T-helper 2 cell treated with Interferon-gamma antibody and Interleukin-4, amounts not matched to agents 5 μg/mL and 100 μg/mL, for 36 hours (primary cell): Measurements from ENCODE around the gene PRDM16.

Experiments used
- DNase-seq: peaks from one replicate; pipeline ENCODE4 v3.0.0; 2021; ENCODE audit warnings: low spot score
- H3K27ac Mint-ChIP-seq: one replicate; pipeline ENCODE4 v1.8.0; 2021; ENCODE audit warnings: mild to moderate bottlenecking, mixed read lengths
- H3K27me3 Mint-ChIP-seq: one replicate; pipeline ENCODE4 v1.8.0; 2021; ENCODE audit warnings: low read depth, mixed read lengths
- H3K36me3 Mint-ChIP-seq: one replicate; pipeline ENCODE4 v1.8.0; 2021; ENCODE audit warnings: low read depth, mixed read lengths
- H3K4me1 Mint-ChIP-seq: one replicate; pipeline ENCODE4 v1.8.0; 2021; ENCODE audit warnings: low read depth, mixed read lengths
- H3K4me3 Mint-ChIP-seq: one replicate; pipeline ENCODE4 v1.8.0; 2022; ENCODE audit warnings: mild to moderate bottlenecking, moderate library complexity, mixed read lengths
- H3K9me3 Mint-ChIP-seq: one replicate; pipeline ENCODE4 v1.8.0; 2021; ENCODE audit warnings: mixed read lengths

Gene PRDM16

DNA sequence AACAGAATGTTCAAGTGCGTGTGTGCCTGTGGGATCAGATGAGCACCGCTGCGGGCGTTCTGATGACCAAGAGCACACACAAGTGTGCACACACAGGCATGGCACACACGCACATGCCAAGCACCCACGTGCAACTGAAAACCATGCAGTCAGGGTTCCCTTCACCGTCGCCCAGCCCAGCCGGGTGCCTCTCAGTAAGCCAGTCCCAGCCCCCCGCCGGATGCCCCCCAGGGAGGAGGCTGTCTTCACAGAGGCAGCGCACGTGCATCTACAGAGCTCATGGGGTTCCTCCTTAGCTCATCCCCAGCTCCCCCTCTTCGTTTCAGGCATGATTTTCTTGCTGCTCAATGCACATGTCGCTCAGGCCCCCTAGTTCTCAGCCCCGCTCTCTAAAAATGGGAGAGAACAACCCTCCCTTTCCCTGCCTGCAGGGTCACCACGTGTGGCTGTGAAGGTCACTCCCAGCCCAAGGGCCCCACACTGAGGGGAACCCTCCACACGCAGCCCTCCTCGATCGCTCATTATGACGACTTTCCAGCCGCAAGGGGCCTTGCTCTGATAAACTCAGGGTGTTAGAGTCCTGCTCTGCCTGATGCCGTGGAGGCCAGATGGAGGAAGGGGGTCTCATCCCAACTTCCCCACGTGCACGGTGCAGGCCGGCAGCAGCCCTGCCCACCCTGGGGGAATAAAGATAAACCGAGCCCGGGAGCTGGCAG, 355.1 kb downstream of the PRDM16 start:
- no peaks in the 10 kb centered on the region for H3K27me3 Mint-ChIP-seq
- no peak for DNase-seq
- no peaks in the 10 kb centered on the region for H3K36me3 Mint-ChIP-seq
- H3K27ac Mint-ChIP-seq, result no peak overlapping the region
- H3K4me3 Mint-ChIP-seq, result no peak overlapping the region
- no peaks in the 10 kb centered on the region for H3K4me1 Mint-ChIP-seq
- H3K9me3 Mint-ChIP-seq, result no peaks in the 10 kb centered on the region

DNA sequence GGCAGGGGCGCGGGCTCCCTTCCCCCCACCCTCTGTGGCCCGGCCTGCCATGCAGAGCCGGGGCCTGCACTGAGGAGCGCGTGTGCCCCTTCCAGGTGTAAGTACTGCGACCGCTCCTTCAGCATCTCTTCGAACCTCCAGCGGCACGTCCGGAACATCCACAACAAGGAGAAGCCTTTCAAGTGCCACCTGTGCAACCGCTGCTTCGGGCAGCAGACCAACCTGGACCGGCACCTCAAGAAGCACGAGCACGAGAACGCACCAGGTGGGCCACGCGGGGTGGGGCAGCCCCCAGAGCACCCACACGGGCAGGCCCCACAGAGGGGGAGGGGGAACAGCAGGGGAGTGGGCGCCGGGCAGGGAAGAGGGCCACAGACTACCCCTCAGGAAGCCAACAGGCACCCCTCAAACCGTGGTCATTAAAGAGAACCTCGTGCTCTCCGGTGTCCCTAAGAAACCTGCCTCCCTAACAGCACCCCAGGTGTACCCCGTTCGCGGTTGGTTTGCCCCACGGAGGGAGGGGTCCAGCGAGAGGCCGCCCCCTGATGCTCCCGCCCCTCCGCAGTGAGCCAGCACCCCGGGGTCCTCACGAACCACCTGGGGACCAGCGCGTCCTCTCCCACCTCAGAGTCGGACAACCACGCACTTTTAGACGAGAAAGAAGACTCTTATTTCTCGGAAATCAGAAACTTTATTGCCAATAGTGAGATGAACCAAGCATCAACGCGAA, 356.6 kb downstream of the PRDM16 start:
- H3K27me3 Mint-ChIP-seq, result no peaks in the 10 kb centered on the region
- no peaks in the 10 kb centered on the region for H3K9me3 Mint-ChIP-seq
- H3K36me3 Mint-ChIP-seq, result no peaks in the 10 kb centered on the region
- no peak overlapping the region for H3K4me3 Mint-ChIP-seq
- no peaks in the 10 kb centered on the region for H3K4me1 Mint-ChIP-seq
- no peak overlapping the region for H3K27ac Mint-ChIP-seq
- DNase-seq, result no peak

DNA sequence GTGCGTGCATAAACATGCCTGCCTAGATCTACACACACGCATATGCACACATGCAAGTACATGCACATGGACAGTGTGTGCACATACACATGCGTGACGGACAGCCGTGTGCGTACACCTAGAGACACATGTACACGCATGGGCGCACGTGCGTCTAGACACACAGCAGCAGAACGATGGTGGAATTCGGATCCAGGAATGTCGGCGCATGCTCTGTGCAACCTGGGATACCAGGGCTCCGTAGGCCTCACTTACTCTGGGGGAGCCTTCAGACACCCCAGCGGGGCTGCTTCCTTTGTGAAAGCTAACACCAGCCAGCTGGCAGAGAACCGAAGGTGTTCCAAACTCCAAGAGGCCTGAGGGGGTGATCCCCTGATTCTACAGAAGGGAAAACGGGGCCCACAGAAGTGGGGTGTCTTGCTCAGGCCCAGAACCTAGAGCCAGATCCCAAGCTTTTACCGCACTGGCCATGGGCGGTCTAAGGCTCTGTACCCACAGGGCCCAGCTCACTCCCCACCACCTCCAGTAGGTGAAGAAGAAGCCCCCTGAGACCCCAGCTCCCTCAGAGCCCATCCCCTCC, 358.0 kb downstream of the PRDM16 start:
- no peaks in the 10 kb centered on the region for H3K27me3 Mint-ChIP-seq
- DNase-seq, result no peak
- no peaks in the 10 kb centered on the region for H3K4me1 Mint-ChIP-seq
- no peaks in the 10 kb centered on the region for H3K36me3 Mint-ChIP-seq
- H3K27ac Mint-ChIP-seq, result no peak overlapping the region
- no peaks in the 10 kb centered on the region for H3K9me3 Mint-ChIP-seq
- H3K4me3 Mint-ChIP-seq, result no peak overlapping the region

DNA sequence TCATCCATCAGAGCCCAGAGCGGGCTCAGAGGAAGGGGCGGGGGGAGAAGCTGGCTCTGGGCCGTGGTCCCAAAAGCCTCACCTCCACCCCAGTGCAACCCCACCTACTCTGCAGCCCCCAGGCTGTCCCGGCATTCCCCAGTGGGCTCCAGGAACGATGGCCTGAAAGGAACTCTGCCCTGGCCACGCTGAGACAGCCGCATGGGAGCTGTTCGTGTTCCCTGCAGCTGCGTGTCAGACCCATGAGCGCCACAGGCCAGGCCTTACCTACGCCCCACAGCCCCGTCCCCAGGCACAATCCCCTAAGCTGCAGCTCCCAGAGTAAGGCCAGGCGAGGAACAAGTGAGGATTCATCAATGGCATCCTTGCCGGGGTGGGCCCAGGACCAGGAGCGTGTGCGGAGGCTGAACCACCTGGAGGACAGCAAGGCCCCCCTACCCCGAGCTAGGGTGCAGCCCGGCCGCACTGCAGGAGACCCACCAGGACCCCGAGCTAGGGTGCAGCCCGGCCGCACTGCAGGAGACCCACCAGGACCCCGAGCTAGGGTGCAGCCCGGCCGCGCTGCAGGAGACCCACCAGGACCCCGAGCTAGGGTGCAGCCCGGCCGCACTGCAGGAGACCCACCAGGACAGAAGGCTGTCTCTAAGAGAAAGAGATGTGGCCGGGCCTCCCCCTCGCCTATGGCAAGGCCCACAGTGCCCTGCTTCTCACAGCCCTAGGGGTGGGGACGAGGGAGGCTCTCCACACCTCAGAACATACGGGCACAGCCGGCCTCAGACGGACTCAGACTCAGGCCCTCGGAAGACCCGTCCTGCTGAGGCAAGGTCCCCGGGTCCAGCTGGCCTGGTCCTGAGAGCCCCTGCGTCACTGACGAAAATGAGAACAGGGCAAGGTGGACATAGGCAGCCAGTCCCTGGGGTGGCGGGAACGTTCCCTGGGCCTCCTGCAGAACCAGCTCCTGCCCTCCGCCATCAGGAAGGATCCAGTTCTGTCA, 359.0 kb downstream of the PRDM16 start:
- no peak for DNase-seq
- H3K27me3 Mint-ChIP-seq, result no peaks in the 10 kb centered on the region
- no peak overlapping the region for H3K27ac Mint-ChIP-seq
- H3K9me3 Mint-ChIP-seq, result no peaks in the 10 kb centered on the region
- no peaks in the 10 kb centered on the region for H3K4me1 Mint-ChIP-seq
- no peak overlapping the region for H3K4me3 Mint-ChIP-seq
- H3K36me3 Mint-ChIP-seq, result no peaks in the 10 kb centered on the region

DNA sequence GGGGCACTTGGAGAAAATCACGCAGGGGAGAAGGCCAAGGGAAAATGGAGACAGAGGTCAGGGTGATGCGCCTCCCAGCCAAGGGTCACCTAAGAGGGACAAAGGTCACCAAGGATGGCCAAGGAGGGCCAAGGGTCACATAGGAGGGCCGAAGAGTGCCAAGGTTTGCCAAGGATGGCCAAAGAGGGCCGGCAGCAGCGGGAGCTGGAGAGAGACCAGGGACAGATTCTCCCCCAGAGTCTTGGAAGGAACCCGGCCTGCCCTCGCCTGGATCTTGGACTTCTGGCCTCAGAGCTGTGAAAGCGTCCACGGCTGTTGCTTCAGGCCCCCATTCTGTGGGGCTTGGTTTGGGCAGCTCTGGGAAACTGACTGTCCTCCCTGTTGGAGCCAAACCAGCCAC, 359.9 kb downstream of the PRDM16 start:
- Mint-ChIP-seq H3K9me3 (no peaks in the 10 kb centered on the region), H3K4me3 (no peak overlapping the region), H3K4me1 (no peaks in the 10 kb centered on the region), H3K36me3 (no peaks in the 10 kb centered on the region), H3K27me3 (no peaks in the 10 kb centered on the region), H3K27ac (no peak overlapping the region)
- DNase-seq, result no peak

DNA sequence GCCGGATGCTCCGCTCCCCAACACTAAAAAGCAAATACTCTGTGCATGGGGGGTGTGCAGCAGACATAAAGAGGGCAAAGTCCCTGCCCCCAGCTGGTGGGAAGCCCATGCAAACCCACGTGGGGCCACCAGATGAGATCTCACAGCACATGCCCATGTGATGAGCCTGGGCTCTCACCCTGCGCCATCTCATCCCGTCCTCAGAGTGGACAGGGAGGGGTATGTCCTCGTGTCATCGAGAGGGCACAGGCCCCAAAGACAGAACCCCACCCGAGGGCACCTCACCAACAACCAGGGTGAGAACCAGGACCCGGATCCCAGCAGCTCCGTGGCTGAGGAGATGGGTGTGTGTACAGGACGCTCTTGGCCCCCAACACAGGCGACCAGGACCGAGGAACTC, 360.3 kb downstream of the PRDM16 start:
- H3K4me1 Mint-ChIP-seq, result no peaks in the 10 kb centered on the region
- DNase-seq, result no peak
- H3K36me3 Mint-ChIP-seq, result no peaks in the 10 kb centered on the region
- H3K4me3 Mint-ChIP-seq, result no peak overlapping the region
- no peaks in the 10 kb centered on the region for H3K9me3 Mint-ChIP-seq
- no peak overlapping the region for H3K27ac Mint-ChIP-seq
- H3K27me3 Mint-ChIP-seq, result no peaks in the 10 kb centered on the region

DNA sequence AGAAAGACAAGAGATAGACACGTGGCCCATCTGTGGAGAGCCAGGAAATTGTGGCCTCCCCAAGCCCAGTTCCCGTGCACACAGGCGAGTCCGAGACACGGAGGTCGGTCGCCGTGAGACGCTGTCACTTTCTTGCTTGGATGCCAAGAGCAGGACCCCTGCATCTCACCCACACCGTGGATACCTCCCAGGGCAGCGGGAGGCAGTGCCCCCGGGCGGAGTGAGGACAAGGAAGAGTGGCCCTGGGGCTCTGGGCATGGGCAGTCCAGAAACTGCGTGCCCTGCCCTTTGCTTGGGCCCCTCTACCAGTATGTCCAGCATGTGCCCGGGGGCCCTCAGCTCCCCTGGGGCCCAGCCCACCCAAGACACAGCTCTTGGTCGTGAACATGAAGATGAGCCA, 360.8 kb downstream of the PRDM16 start:
- no peak overlapping the region for H3K27ac Mint-ChIP-seq
- no peak overlapping the region for H3K4me3 Mint-ChIP-seq
- no peaks in the 10 kb centered on the region for H3K4me1 Mint-ChIP-seq
- no peaks in the 10 kb centered on the region for H3K36me3 Mint-ChIP-seq
- no peaks in the 10 kb centered on the region for H3K27me3 Mint-ChIP-seq
- H3K9me3 Mint-ChIP-seq, result no peaks in the 10 kb centered on the region
- DNase-seq, result no peak

DNA sequence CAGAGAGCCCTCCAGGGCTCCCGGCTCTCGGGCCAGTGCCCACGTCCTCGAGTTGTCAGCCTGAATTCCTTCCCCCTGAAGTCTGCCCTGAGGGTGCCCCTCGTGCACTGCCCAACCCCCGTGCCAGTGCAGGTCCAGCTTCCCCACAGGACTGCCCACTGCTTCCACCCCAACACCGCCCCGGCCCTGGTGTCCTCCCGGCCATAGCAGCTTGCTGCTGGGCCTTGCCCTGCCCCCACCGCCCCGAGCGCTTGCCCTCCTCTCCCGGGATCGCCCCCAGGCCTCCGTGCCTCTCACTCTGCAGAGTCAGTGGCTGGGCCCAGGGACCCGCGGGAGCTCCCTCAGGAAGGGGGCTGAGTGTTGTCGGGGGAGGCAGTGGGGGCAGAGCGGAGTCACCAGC, 361.4 kb downstream of the PRDM16 start:
- DNase-seq, result no peak
- no peaks in the 10 kb centered on the region for H3K4me1 Mint-ChIP-seq
- H3K27ac Mint-ChIP-seq, result no peak overlapping the region
- no peak overlapping the region for H3K4me3 Mint-ChIP-seq
- no peaks in the 10 kb centered on the region for H3K36me3 Mint-ChIP-seq
- no peaks in the 10 kb centered on the region for H3K9me3 Mint-ChIP-seq
- H3K27me3 Mint-ChIP-seq, result no peaks in the 10 kb centered on the region

DNA sequence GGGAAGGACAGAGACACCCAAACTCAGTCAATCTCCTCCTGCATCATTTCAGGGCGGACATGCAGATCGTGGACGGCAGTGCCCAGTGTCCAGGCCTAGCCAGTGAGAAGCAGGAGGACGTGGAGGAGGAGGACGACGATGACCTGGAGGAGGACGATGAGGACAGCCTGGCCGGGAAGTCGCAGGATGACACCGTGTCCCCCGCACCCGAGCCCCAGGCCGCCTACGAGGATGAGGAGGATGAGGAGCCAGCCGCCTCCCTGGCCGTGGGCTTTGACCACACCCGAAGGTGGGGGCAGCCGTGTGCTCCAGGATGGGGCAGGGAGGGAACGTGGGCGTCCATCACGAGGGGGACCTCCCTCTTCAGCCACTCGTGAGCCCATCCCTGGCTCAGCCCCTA, 361.8 kb downstream of the PRDM16 start:
- H3K4me3 Mint-ChIP-seq, result no peak overlapping the region
- no peaks in the 10 kb centered on the region for H3K9me3 Mint-ChIP-seq
- H3K27ac Mint-ChIP-seq, result no peak overlapping the region
- H3K4me1 Mint-ChIP-seq, result no peaks in the 10 kb centered on the region
- no peaks in the 10 kb centered on the region for H3K27me3 Mint-ChIP-seq
- DNase-seq, result no peak
- no peaks in the 10 kb centered on the region for H3K36me3 Mint-ChIP-seq

DNA sequence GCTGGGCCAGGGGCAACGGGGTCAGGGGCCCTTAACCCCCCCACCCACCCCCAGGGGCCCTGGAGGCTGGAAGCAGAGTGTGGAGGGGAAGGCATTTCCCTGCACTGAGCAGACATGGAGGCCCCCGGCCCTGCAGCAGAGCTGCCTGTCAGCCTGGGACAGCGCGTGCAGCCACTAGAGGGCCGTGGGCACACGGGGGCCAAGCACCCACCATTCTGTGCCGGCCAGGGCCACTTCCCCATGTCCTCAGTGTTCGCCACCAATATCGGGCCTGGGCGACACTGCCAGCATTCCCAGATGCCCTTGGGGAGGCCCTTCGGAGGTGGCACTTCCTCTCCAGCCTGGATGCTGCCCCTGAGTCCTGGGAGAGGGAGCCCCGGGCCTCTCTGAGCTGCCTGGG, 362.3 kb downstream of the PRDM16 start:
- no peak for DNase-seq
- Mint-ChIP-seq H3K4me1 (no peaks in the 10 kb centered on the region), H3K4me3 (no peak overlapping the region), H3K27me3 (no peaks in the 10 kb centered on the region), H3K9me3 (no peaks in the 10 kb centered on the region), H3K36me3 (no peaks in the 10 kb centered on the region), H3K27ac (no peak overlapping the region)

DNA sequence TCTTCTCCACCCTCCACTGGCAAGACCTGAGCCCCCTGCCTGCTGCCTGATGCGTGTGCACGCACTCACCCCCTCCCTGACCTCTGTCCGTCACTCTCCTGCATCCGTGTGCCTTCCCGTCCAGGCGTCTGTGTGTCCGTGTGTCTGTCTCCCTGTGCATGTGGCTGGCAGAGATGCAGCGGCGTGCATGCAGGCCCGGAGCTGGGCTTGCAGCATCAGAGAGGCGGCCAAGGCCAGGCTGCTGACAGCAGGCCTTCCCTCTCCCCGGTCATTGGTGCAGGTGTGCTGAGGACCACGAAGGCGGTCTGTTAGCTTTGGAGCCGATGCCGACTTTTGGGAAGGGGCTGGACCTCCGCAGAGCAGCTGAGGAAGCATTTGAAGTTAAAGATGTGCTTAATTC, 362.7 kb downstream of the PRDM16 start:
- Mint-ChIP-seq H3K4me1 (no peaks in the 10 kb centered on the region), H3K36me3 (no peaks in the 10 kb centered on the region), H3K4me3 (no peak overlapping the region), H3K9me3 (no peaks in the 10 kb centered on the region), H3K27ac (no peak overlapping the region), H3K27me3 (no peaks in the 10 kb centered on the region)
- DNase-seq, result no peak

DNA sequence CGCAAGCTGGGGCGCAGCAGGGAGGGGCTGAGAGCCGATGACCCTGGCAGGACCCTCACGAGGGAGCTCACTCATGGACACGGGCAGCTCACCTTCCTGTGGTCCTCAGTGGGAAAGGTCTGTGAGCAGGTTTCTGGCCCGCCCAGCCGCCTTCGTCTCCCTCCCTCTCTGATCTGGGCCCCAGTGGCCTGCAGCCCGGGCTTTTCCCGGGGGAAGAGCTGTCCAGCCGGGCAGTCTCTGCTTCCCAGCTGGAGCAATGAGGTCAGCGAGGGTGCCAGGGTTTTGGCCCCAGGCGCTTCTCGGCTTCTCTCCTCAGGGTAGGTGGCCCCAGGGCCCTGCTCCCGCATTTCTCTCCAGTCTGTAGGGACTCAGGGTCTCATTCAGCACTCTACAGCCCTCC, 363.3 kb downstream of the PRDM16 start:
- H3K4me1 Mint-ChIP-seq, result no peaks in the 10 kb centered on the region
- H3K36me3 Mint-ChIP-seq, result no peaks in the 10 kb centered on the region
- H3K9me3 Mint-ChIP-seq, result no peaks in the 10 kb centered on the region
- no peak overlapping the region for H3K4me3 Mint-ChIP-seq
- DNase-seq, result no peak
- no peak overlapping the region for H3K27ac Mint-ChIP-seq
- no peaks in the 10 kb centered on the region for H3K27me3 Mint-ChIP-seq

DNA sequence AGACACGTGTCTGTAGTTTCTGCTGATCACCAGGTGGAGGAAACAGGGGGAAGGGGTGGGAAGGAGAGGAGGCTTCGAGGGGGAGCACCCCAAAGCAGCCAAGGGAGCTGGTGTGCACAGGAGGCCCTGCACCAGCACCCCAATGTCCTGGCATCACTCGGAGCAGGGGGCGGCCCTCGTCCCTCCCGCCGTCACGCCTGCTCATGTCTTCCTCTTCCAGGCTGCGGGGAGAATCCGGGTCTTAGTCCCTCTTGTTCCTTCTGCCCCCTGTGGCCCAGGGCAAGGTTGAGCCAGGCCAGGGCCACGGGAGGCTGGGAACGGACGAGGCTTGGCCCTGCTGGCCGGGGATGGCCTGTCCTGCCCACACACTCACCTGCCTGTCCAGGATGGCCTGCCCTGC, 364.1 kb downstream of the PRDM16 start:
- Mint-ChIP-seq H3K4me3 (no peak overlapping the region), H3K36me3 (no peaks in the 10 kb centered on the region), H3K4me1 (no peaks in the 10 kb centered on the region), H3K27ac (no peak overlapping the region), H3K27me3 (no peaks in the 10 kb centered on the region), H3K9me3 (no peaks in the 10 kb centered on the region)
- no peak for DNase-seq
